Mesenchymal stem cell (in vitro differentiated cells and primary cell): Measurements from ENCODE around the gene SEPTIN12.

ENCODE experiments used
- DNase-seq: peaks from one replicate; pipeline ENCODE4 v3.0.0-alpha.2; 2013
- H2AFZ ChIP-seq: one replicate; pipeline ENCODE4 v1.6.1; 2013; ENCODE audit warnings: low read depth, mild to moderate bottlenecking, control low read depth, inconsistent platforms, low read length, moderate library complexity
- H2AK5ac ChIP-seq: 2 replicates; pipeline ENCODE4 v1.6.1; 2013; ENCODE audit warnings: low read length, moderate library complexity, mild to moderate bottlenecking, inconsistent platforms; ENCODE audit not compliant: severe bottlenecking
- H2BK120ac ChIP-seq: one replicate; pipeline ENCODE4 v1.6.1; 2013; ENCODE audit warnings: low read depth, mild to moderate bottlenecking, inconsistent platforms, low read length, moderate library complexity
- H2BK12ac ChIP-seq, 2 experiments: one replicate each; pipeline ENCODE4 v1.6.1; 2013; ENCODE audit warnings: inconsistent platforms in 2 of 2, low read length in 2 of 2, mild to moderate bottlenecking in 2 of 2, moderate library complexity in 2 of 2, control low read depth in 1 of 2
- H2BK15ac ChIP-seq: one replicate; pipeline ENCODE4 v1.6.1; 2013; ENCODE audit warnings: mild to moderate bottlenecking, low read depth, inconsistent platforms; ENCODE audit not compliant: poor library complexity, severe bottlenecking
- H2BK5ac ChIP-seq: 2 replicates; pipeline ENCODE4 v1.6.1; 2013; ENCODE audit warnings: low read depth, mild to moderate bottlenecking, low read length, control low read depth, inconsistent platforms; ENCODE audit not compliant: poor library complexity, severe bottlenecking
- H3K14ac ChIP-seq, 2 experiments: one replicate each; pipeline ENCODE4 v1.6.1; 2013; ENCODE audit warnings: inconsistent platforms in 2 of 2, low read length in 2 of 2, control low read depth in 1 of 2, mild to moderate bottlenecking in 1 of 2, moderate library complexity in 1 of 2
- H3K18ac ChIP-seq, 2 experiments: one replicate each; pipeline ENCODE4 v1.6.1; 2013; ENCODE audit warnings: inconsistent platforms in 2 of 2, low read length in 2 of 2, control low read depth in 1 of 2, low read depth in 1 of 2, mild to moderate bottlenecking in 1 of 2
- H3K23ac ChIP-seq, 2 experiments: one replicate each; pipeline ENCODE4 v1.6.1; 2013; ENCODE audit warnings: inconsistent platforms in 2 of 2, low read length in 2 of 2, mild to moderate bottlenecking in 2 of 2, moderate library complexity in 2 of 2, control low read depth in 1 of 2
- H3K27ac ChIP-seq: 2 replicates; pipeline ENCODE4 v1.5.1; 2013; ENCODE audit warnings: mild to moderate bottlenecking, moderate library complexity, low read length, control low read depth, inconsistent platforms; ENCODE audit not compliant: poor library complexity, severe bottlenecking
- H3K27me3 ChIP-seq, 2 experiments: 2 replicates each; pipeline versions ENCODE4 v1.6.1 to v1.7.0; 2013; ENCODE audit warnings: low read length in 2 of 2, mild to moderate bottlenecking in 2 of 2, moderate library complexity in 2 of 2, control low read depth in 1 of 2, inconsistent platforms in 1 of 2; ENCODE audit not compliant: control insufficient read depth in 1 of 2, insufficient read depth in 1 of 2
- H3K36me3 ChIP-seq, 2 experiments: 2 replicates each; pipeline versions ENCODE4 v1.6.1 to v1.7.0; 2013; ENCODE audit warnings: low read length in 2 of 2, control low read depth in 1 of 2, inconsistent platforms in 1 of 2, low read depth in 1 of 2, mild to moderate bottlenecking in 1 of 2; ENCODE audit not compliant: insufficient read depth in 2 of 2, control insufficient read depth in 1 of 2
- H3K4ac ChIP-seq, 2 experiments: one replicate each; pipeline ENCODE4 v1.6.1; 2013; ENCODE audit warnings: inconsistent platforms in 2 of 2, low read length in 2 of 2, mild to moderate bottlenecking in 2 of 2, moderate library complexity in 2 of 2, control low read depth in 1 of 2, low read depth in 1 of 2
- H3K4me1 ChIP-seq: 2 replicates; pipeline ENCODE4 v1.6.1; 2013; ENCODE audit warnings: low read depth, low read length, control low read depth; ENCODE audit not compliant: control insufficient read depth, insufficient read depth
- H3K4me2 ChIP-seq: 2 replicates; pipeline ENCODE4 v1.6.1; 2013; ENCODE audit warnings: low read length, mild to moderate bottlenecking, inconsistent platforms; ENCODE audit not compliant: poor library complexity, severe bottlenecking
- H3K4me3 ChIP-seq, 2 experiments: 2 replicates each; pipeline versions ENCODE4 v1.5.1 to v1.7.0; 2013; ENCODE audit warnings: low read length in 2 of 2, mild to moderate bottlenecking in 2 of 2, control low read depth in 1 of 2, low read depth in 1 of 2; ENCODE audit not compliant: insufficient read depth in 1 of 2
- H3K79me1 ChIP-seq: replicated peaks from 2 replicates; pipeline ENCODE4 v1.6.1; 2013; ENCODE audit warnings: mild to moderate bottlenecking, control low read depth, low read length, inconsistent platforms; ENCODE audit not compliant: poor library complexity, severe bottlenecking
- H3K9ac ChIP-seq: 2 replicates; pipeline ENCODE4 v1.7.0; 2013; ENCODE audit warnings: mild to moderate bottlenecking, low read length, moderate library complexity
- H3K9me3 ChIP-seq: 2 replicates; pipeline ENCODE4 v1.7.0; 2013; ENCODE audit warnings: mild to moderate bottlenecking, low read length; ENCODE audit not compliant: control insufficient read depth
- H4K8ac ChIP-seq: one replicate; pipeline ENCODE4 v1.6.1; 2013; ENCODE audit warnings: inconsistent platforms, mild to moderate bottlenecking, low read length, moderate library complexity
- H4K91ac ChIP-seq: one replicate; pipeline ENCODE4 v1.6.1; 2013; ENCODE audit warnings: mild to moderate bottlenecking, low read length, inconsistent platforms
- WGBS: methylation state at CpG from one replicate; pipeline ENCODE4 v1.1.7; 2013; ENCODE audit warnings: mixed read lengths; 5-methylcytosine and 5-hydroxymethylcytosine counted together

SEPTIN12 gene

GRCh38 chr16:4783951-4784336 is 4.2 kb downstream of the SEPTIN12 start:
- no peak overlapping the region for H4K8ac ChIP-seq
- H3K36me3 ChIP-seq = no peaks in the 10 kb centered on the region
- no peak overlapping the region for H3K4ac ChIP-seq
- H3K79me1 ChIP-seq = no peaks in the 10 kb centered on the region
- H2BK12ac ChIP-seq = no peak overlapping the region
- no peaks in the 10 kb centered on the region for H3K9me3 ChIP-seq
- no peak overlapping the region for H3K4me2 ChIP-seq
- no peak overlapping the region for H2AFZ ChIP-seq
- DNase-seq = no peak
- no peak overlapping the region for H2AK5ac ChIP-seq
- no peak overlapping the region for H2BK120ac ChIP-seq
- no peak overlapping the region for H3K9ac ChIP-seq
- H3K14ac ChIP-seq = no peak overlapping the region
- peaks cover 3% of the 10 kb centered on the region for H3K4me1 ChIP-seq
- H3K23ac ChIP-seq = no peak overlapping the region
- H3K27ac ChIP-seq = no peak overlapping the region
- H2BK15ac ChIP-seq = no peak overlapping the region
- peaks cover 0 to 15% of the 10 kb centered on the region in 2 experiments for H3K27me3 ChIP-seq
- WGBS = 80% methylated on average over 16 of the region's 16 CpGs
- H4K91ac ChIP-seq = no peak overlapping the region
- H3K18ac ChIP-seq = no peak overlapping the region
- H3K4me3 ChIP-seq = no peak overlapping the region
- H2BK5ac ChIP-seq = no peak overlapping the region

- Histone ChIP-seq H3K4me1 (peaks cover 3% of the 10 kb centered on the region), H2BK5ac (no peak overlapping the region), H3K18ac (no peak overlapping the region), H2BK12ac (no peak overlapping the region), H2AK5ac (no peak overlapping the region), H3K4me2 (no peak overlapping the region), H3K4me3 (no peak overlapping the region), H3K23ac (no peak overlapping the region), H3K79me1 (no peaks in the 10 kb centered on the region), H3K27me3 (peaks cover 0 to 12% of the 10 kb centered on the region in 2 experiments), H2BK15ac (no peak overlapping the region), H2BK120ac (no peak overlapping the region), H3K4ac (no peak overlapping the region), H3K9me3 (no peaks in the 10 kb centered on the region), H2AFZ (no peak overlapping the region), H3K14ac (no peak overlapping the region), H3K27ac (no peak overlapping the region), H4K8ac (no peak overlapping the region), H3K36me3 (no peaks in the 10 kb centered on the region), H3K9ac (no peak overlapping the region), H4K91ac (no peak overlapping the region)
- WGBS = 92% methylated on average over 25 of the region's 25 CpGs
- no peak for DNase-seq
These were observed 4.7 kb downstream of the SEPTIN12 start for GRCh38 chr16:4783251-4783950.

GRCh38 chr16:4780235-4780634 is 7.9 kb downstream of the SEPTIN12 start:
- 72% methylated on average over 4 of the region's 4 CpGs for WGBS
- Histone ChIP-seq H3K4me3 (no peak overlapping the region), H2AFZ (no peak overlapping the region), H3K27ac (no peak overlapping the region), H3K9ac (no peak overlapping the region), H3K4me2 (no peak overlapping the region), H3K4ac (no peak overlapping the region), H2AK5ac (no peak overlapping the region), H3K18ac (no peak overlapping the region), H2BK5ac (no peak overlapping the region), H3K14ac (no peak overlapping the region), H3K79me1 (no peaks in the 10 kb centered on the region), H3K36me3 (no peaks in the 10 kb centered on the region), H3K27me3 (peaks cover 0 to 5% of the 10 kb centered on the region in 2 experiments), H2BK120ac (no peak overlapping the region), H3K9me3 (no peaks in the 10 kb centered on the region), H3K23ac (no peak overlapping the region), H4K91ac (no peak overlapping the region), H2BK12ac (no peak overlapping the region), H4K8ac (no peak overlapping the region), H2BK15ac (no peak overlapping the region), H3K4me1 (no peaks in the 10 kb centered on the region)
- DNase-seq = no peak

GRCh38 chr16:4778050-4778392 is 10.1 kb downstream of the SEPTIN12 start:
- Histone ChIP-seq H3K4me3 (no peak overlapping the region), H3K4me2 (no peak overlapping the region), H3K27ac (no peak overlapping the region), H3K79me1 (no peaks in the 10 kb centered on the region), H3K27me3 (no peaks in the 10 kb centered on the region), H2BK5ac (no peak overlapping the region), H3K36me3 (no peaks in the 10 kb centered on the region), H4K8ac (no peak overlapping the region), H3K4ac (no peak overlapping the region), H2BK15ac (no peak overlapping the region), H2BK120ac (no peak overlapping the region), H2BK12ac (no peak overlapping the region), H4K91ac (no peak overlapping the region), H2AK5ac (no peak overlapping the region), H3K23ac (no peak overlapping the region), H3K9ac (no peak overlapping the region), H3K9me3 (no peaks in the 10 kb centered on the region), H3K18ac (no peak overlapping the region), H3K14ac (no peak overlapping the region), H3K4me1 (no peaks in the 10 kb centered on the region), H2AFZ (no peak overlapping the region)
- 91% methylated on average over 5 of the region's 5 CpGs for WGBS
- DNase-seq = no peak
